GM19099 (cell line): Measurements from ENCODE around the gene PPCDC.

Experiments
- POLR2A ChIP-seq: IDR thresholded peaks from 3 replicates; pipeline ENCODE4 v1.6.1; 2011; ENCODE audit warnings: low read depth; ENCODE audit not compliant: insufficient read length; ENCODE audit errors: extremely low read depth

Gene PPCDC

GRCh38 chr15:75050283-75050682 is 26.9 kb downstream of the PPCDC start:
- TF ChIP-seq POLR2A, result no peak

GRCh38 chr15:75051191-75051608 is 27.8 kb downstream of the PPCDC start:
- TF ChIP-seq POLR2A, result no peak

GRCh38 chr15:75051711-75052110 is 28.3 kb downstream of the PPCDC start:
- no peak for TF ChIP-seq POLR2A

- TF ChIP-seq POLR2A, result no peak
Measured at GRCh38 chr15:75052972-75053747, 29.8 kb downstream of the PPCDC start.

- no peak for TF ChIP-seq POLR2A
Measured at GRCh38 chr15:75053748-75054125, 30.3 kb downstream of the PPCDC start.

GRCh38 chr15:75054172-75054897 is 30.9 kb downstream of the PPCDC start:
- no peak for TF ChIP-seq POLR2A

- no peak for TF ChIP-seq POLR2A
Measured at GRCh38 chr15:75056036-75056435, 32.6 kb downstream of the PPCDC start.

GRCh38 chr15:75058127-75058905 is 34.9 kb downstream of the PPCDC start:
- no peak for TF ChIP-seq POLR2A

GRCh38 chr15:75059607-75060006 is 36.2 kb downstream of the PPCDC start:
- no peak for TF ChIP-seq POLR2A

- no peak for TF ChIP-seq POLR2A
Measured at GRCh38 chr15:75061272-75061671, 37.9 kb downstream of the PPCDC start.

GRCh38 chr15:75062706-75063105 is 39.3 kb downstream of the PPCDC start:
- no peak for TF ChIP-seq POLR2A

- TF ChIP-seq POLR2A, result no peak
Measured at GRCh38 chr15:75063338-75063737, 39.9 kb downstream of the PPCDC start.

- TF ChIP-seq POLR2A, result no peak
Measured at GRCh38 chr15:75063889-75064288, 40.5 kb downstream of the PPCDC start.

GRCh38 chr15:75064846-75065245 is 41.5 kb downstream of the PPCDC start:
- TF ChIP-seq POLR2A, result no peak

- TF ChIP-seq POLR2A, result no peak
Measured at GRCh38 chr15:75065467-75065850, 42.1 kb downstream of the PPCDC start.
